IMR-90 (cell line): ENCODE results near the gene ZDHHC24. TPM values are rescaled to one million over a fixed set of nuclear protein-coding genes. Genes with fewer than 3 reads are reported as not detected.

ENCODE experiments used
- ATAC-seq: fragments of 200-7000 bp; cut with Tn5 transposase; 2 replicates; pipeline ENCODE4 v1.9.1; 2020; ENCODE audit warnings: low read depth, mild to moderate bottlenecking, moderate library complexity
- BruUV-seq: library from RNA; stranded (reverse); fragments of 400-500 nt; replicated peaks from 2 replicates; lab custom pipeline; 2021; lab: Mats Ljungman, UMichigan
- CTCF ChIA-PET: fragments of 300-600 bp; formaldehyde crosslinking; extraction: SDS; loops from one replicate; lab custom pipeline; 2021; ENCODE audit warnings: antibody characterized with exemption; lab: Yijun Ruan, JAX
- POLR2A ChIA-PET: fragments of 300-600 bp; sonication (Branson Sonifier 250); formaldehyde crosslinking; loops from one replicate; lab custom pipeline; 2022; ENCODE audit warnings: antibody characterized with exemption; ENCODE audit not compliant: unreplicated experiment; lab: Charles Lee
- DNase-seq: peaks from one replicate; pipeline ENCODE4 v3.0.0; 2013
- H2AFZ ChIP-seq: replicated peaks from 2 replicates; pipeline ENCODE3; 2013; ENCODE audit warnings: low read length, mild to moderate bottlenecking; ENCODE audit not compliant: poor library complexity
- H2AK5ac ChIP-seq: 2 replicates; pipeline ENCODE4 v1.6.1; 2013; ENCODE audit warnings: low read depth, low read length, inconsistent platforms
- H2AK9ac ChIP-seq: replicated peaks from 2 replicates; pipeline ENCODE3; 2013; ENCODE audit warnings: mild to moderate bottlenecking, low read depth, low read length, moderate library complexity; ENCODE audit not compliant: poor library complexity
- H2BK120ac ChIP-seq: 2 replicates; pipeline ENCODE4 v1.6.1; 2013; ENCODE audit warnings: low read depth, low read length, inconsistent platforms
- H2BK15ac ChIP-seq: 3 replicates; pipeline ENCODE4 v1.6.1; 2013; ENCODE audit warnings: low read depth, low read length, inconsistent platforms
- H2BK20ac ChIP-seq: 2 replicates; pipeline ENCODE4 v1.6.1; 2013; ENCODE audit warnings: low read depth, mild to moderate bottlenecking, inconsistent platforms, low read length, moderate library complexity
- H2BK5ac ChIP-seq: 2 replicates; pipeline ENCODE4 v1.6.1; 2013; ENCODE audit warnings: mild to moderate bottlenecking, low read depth, low read length, inconsistent platforms; ENCODE audit not compliant: poor library complexity, severe bottlenecking
- H3K14ac ChIP-seq: replicated peaks from 2 replicates; pipeline ENCODE4 v1.6.1; 2013; ENCODE audit warnings: low read depth, low read length, inconsistent platforms
- H3K18ac ChIP-seq: 2 replicates; pipeline ENCODE4 v1.6.1; 2013; ENCODE audit warnings: low read depth, low read length, control low read depth
- H3K23ac ChIP-seq: 2 replicates; pipeline ENCODE4 v1.6.1; 2013; ENCODE audit warnings: low read depth, low read length, inconsistent platforms
- H3K27ac ChIP-seq: 2 replicates; pipeline ENCODE4 v1.5.1; 2013; ENCODE audit warnings: mild to moderate bottlenecking, control low read depth, low read length; ENCODE audit not compliant: insufficient read depth
- H3K27me3 ChIP-seq: 2 replicates; pipeline ENCODE4 v1.6.1; 2013; ENCODE audit warnings: low read length; ENCODE audit not compliant: control insufficient read depth, insufficient read depth
- H3K36me3 ChIP-seq: 2 replicates; pipeline ENCODE4 v1.6.1; 2013; ENCODE audit warnings: low read length, mixed read lengths; ENCODE audit not compliant: control insufficient read depth, insufficient read depth
- H3K4ac ChIP-seq: 2 replicates; pipeline ENCODE4 v1.6.1; 2013; ENCODE audit warnings: low read depth, low read length, inconsistent platforms
- H3K4me1 ChIP-seq: 2 replicates; pipeline ENCODE4 v1.6.1; 2013; ENCODE audit warnings: low read length, mixed read lengths; ENCODE audit not compliant: control insufficient read depth, insufficient read depth
- H3K4me2 ChIP-seq: 2 replicates; pipeline ENCODE4 v1.6.1; 2013; ENCODE audit warnings: low read depth, mild to moderate bottlenecking, control low read depth, low read length, moderate library complexity
- H3K4me3 ChIP-seq: 2 replicates; pipeline ENCODE4 v1.5.1; 2013; ENCODE audit warnings: low read depth, mild to moderate bottlenecking, control low read depth, low read length, moderate library complexity; ENCODE audit not compliant: insufficient read depth
- H3K56ac ChIP-seq: 2 replicates; pipeline ENCODE4 v1.6.1; 2013; ENCODE audit warnings: low read length, inconsistent platforms; ENCODE audit not compliant: insufficient read depth; ENCODE audit errors: extremely low read depth
- H3K79me1 ChIP-seq, 2 experiments: 2 replicates each; pipeline ENCODE4 v1.6.1; 2013; ENCODE audit warnings: low read length in 2 of 2, inconsistent platforms in 1 of 2, low read depth in 1 of 2
- H3K9ac ChIP-seq: 2 replicates; pipeline ENCODE4 v1.6.1; 2013; ENCODE audit warnings: low read depth, low read length, control low read depth
- H3K9me1 ChIP-seq: 2 replicates; pipeline ENCODE4 v1.6.1; 2013; ENCODE audit warnings: low read length, inconsistent platforms; ENCODE audit not compliant: insufficient read depth
- H3K9me3 ChIP-seq: 2 replicates; pipeline ENCODE4 v1.6.1; 2013; ENCODE audit warnings: low read length; ENCODE audit not compliant: control insufficient read depth, insufficient read depth
- H4K20me1 ChIP-seq: 2 replicates; pipeline ENCODE4 v1.6.1; 2013; ENCODE audit warnings: low read length, inconsistent platforms; ENCODE audit not compliant: insufficient read depth
- H4K5ac ChIP-seq: 2 replicates; pipeline ENCODE4 v1.6.1; 2013; ENCODE audit warnings: mild to moderate bottlenecking, low read depth, low read length, control low read depth
- H4K8ac ChIP-seq, 2 experiments: 2 replicates each; pipeline ENCODE4 v1.6.1; 2013; ENCODE audit warnings: low read depth in 2 of 2, low read length in 2 of 2, control low read depth in 1 of 2, inconsistent platforms in 1 of 2
- H4K91ac ChIP-seq: 2 replicates; pipeline ENCODE4 v1.6.1; 2013; ENCODE audit warnings: low read depth, low read length, inconsistent platforms; ENCODE audit not compliant: insufficient read depth
- BHLHE40 ChIP-seq: fragments of 150-350 bp; IDR thresholded peaks from 2 replicates; pipeline ENCODE4 v1.6.1; 2016; ENCODE audit warnings: mild to moderate bottlenecking, low read depth, low read length
- CHD1 ChIP-seq: IDR thresholded peaks from 2 replicates; pipeline ENCODE4 v1.6.1; 2012; ENCODE audit warnings: low read depth, low read length, improper control_type of control experiment
- MAZ ChIP-seq: IDR thresholded peaks from 2 replicates; pipeline ENCODE4 v1.6.1; 2012; ENCODE audit warnings: low read depth, mild to moderate bottlenecking, low read length, improper control_type of control experiment, moderate library complexity, borderline replicate concordance
- NFE2L2 ChIP-seq: fragments of 150-350 bp; IDR thresholded peaks from 2 replicates; pipeline ENCODE4 v1.6.1; 2016; ENCODE audit warnings: low read depth, mild to moderate bottlenecking, low read length
- POLR2A ChIP-seq: IDR thresholded peaks from 2 replicates; pipeline ENCODE4 v1.6.1; 2012; ENCODE audit warnings: mild to moderate bottlenecking, low read depth, low read length
- RCOR1 ChIP-seq: IDR thresholded peaks from 2 replicates; pipeline ENCODE4 v1.6.1; 2012; ENCODE audit warnings: mild to moderate bottlenecking, low read length, improper control_type of control experiment; ENCODE audit not compliant: insufficient replicate concordance
- RFX5 ChIP-seq: IDR thresholded peaks from 2 replicates; pipeline ENCODE4 v1.8.0; 2012; ENCODE audit warnings: low read depth, mild to moderate bottlenecking, low read length, moderate library complexity
- WGBS, 2 experiments: methylation state at CpG; one replicate each; pipeline versions ENCODE4 v1.1.5 to v1.1.7; 2013; ENCODE audit warnings: missing lambda C conversion rate in 2 of 2; ENCODE audit not compliant: insufficient read length in 1 of 2; ENCODE audit errors: extremely low coverage in 2 of 2; 5-methylcytosine and 5-hydroxymethylcytosine counted together
- dilution Hi-C: fragments of 300-500 bp; cut with HindIII; formaldehyde crosslinking; loops from one replicate; pipeline ENCODE4 v1.14.3; 2018; ENCODE audit warnings: low sequenced_read_pairs; ENCODE audit not compliant: unreplicated experiment
- in situ Hi-C: fragments of 300-500 bp; cut with MboI; formaldehyde crosslinking; loops from 3 replicates; pipeline ENCODE4 v1.14.3; 2019; ENCODE audit warnings: low sequenced_read_pairs, inconsistent platforms, mixed read lengths
- intact Hi-C: fragments of 100-400 bp; cut with micrococcal nuclease; formaldehyde crosslinking; loops from 2 replicates; pipeline ENCODE4 v1.10.0; 2022
- polyA plus RNA-seq, 3 experiments: library from polyadenylated mRNA; depleted of rRNA; stranded (reverse); fragments of >200 nt; gene quantifications; 2 replicates each; pipeline ENCODE4 v1.2.3, GENCODE V29; 2012; ENCODE audit warnings: low replicate concordance in 1 of 3
- total RNA-seq: library from RNA; depleted of rRNA; stranded (reverse); fragments of >200 nt; gene quantifications from 2 replicates; pipeline ENCODE4 v1.2.3, GENCODE V29; 2012
- TF ChIP-seq, protein P1 (sequence below): fragments of 150-350 bp; IDR thresholded peaks from 2 replicates; pipeline ENCODE4 v1.6.1; 2016; ENCODE audit warnings: low read depth, mild to moderate bottlenecking, low read length, moderate library complexity, borderline replicate concordance

ZDHHC24 gene
- total and polyA plus RNA-seq, 2 of the 4 experiments (the other 2 are of a cell fraction), result 3.2 to 10.9 TPM

DNA sequence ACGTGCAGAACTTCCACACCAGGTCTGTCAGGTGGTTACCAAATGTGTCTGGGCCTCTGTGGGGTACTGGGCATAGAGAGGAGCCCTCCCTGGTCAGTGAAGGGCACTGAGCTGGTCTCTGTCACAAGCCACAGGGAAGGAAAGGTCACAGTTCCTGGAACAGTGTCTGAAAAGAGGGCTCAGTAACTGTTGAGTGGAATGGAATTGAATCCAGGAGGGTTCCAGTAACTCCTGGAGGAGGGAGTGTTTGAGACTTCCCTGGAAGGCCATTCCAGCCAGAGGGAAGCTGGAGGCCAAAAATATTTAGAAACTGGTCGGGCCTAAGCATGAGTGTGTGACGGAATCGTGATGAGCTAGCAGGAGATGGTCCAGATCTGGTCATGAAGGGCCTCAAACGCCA is 8.8 kb upstream of the ZDHHC24 start:
- ATAC-seq (no peak), DNase-seq (no peak)
- Histone ChIP-seq H3K79me1 (no peaks in the 10 kb centered on the region), H3K4ac (no peak overlapping the region), H3K36me3 (no peaks in the 10 kb centered on the region), H3K18ac (no peak overlapping the region), H3K56ac (no peak overlapping the region), H2BK120ac (no peak overlapping the region), H3K9me1 (no peaks in the 10 kb centered on the region), H2BK15ac (no peak overlapping the region), H4K5ac (no peak overlapping the region), H4K91ac (no peak overlapping the region), H3K4me3 (no peak overlapping the region), H3K9ac (no peak overlapping the region), H3K9me3 (no peaks in the 10 kb centered on the region), H2BK20ac (no peak overlapping the region), H3K14ac (no peak overlapping the region), H2AK9ac (no peak overlapping the region), H3K4me1 (peaks cover 2% of the 10 kb centered on the region; the same call in 1 of the 2 replicates), H2AFZ (no peak overlapping the region), H2AK5ac (no peak overlapping the region), H3K27ac (no peak overlapping the region), H4K8ac (no peak overlapping the region), H3K27me3 (peaks cover 38% of the 10 kb centered on the region), H4K20me1 (no peaks in the 10 kb centered on the region), H3K23ac (no peak overlapping the region), H3K4me2 (no peak overlapping the region), H2BK5ac (no peak overlapping the region)
- TF ChIP-seq MAZ (no peak), POLR2A (no peak), BHLHE40 (no peak), CHD1 (no peak), RCOR1 (no peak), NFE2L2 (no peak), RFX5 (no peak)
- TF ChIP-seq, protein P1, sequence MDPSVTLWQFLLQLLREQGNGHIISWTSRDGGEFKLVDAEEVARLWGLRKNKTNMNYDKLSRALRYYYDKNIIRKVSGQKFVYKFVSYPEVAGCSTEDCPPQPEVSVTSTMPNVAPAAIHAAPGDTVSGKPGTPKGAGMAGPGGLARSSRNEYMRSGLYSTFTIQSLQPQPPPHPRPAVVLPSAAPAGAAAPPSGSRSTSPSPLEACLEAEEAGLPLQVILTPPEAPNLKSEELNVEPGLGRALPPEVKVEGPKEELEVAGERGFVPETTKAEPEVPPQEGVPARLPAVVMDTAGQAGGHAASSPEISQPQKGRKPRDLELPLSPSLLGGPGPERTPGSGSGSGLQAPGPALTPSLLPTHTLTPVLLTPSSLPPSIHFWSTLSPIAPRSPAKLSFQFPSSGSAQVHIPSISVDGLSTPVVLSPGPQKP, result no peak
- POLR2A ChIA-PET, result interaction anchor here (0.6 kb wide), 1 partner anchor 90 kb away, joined by 6 read pairs; no protein-coding TSS in a partner anchor
- no TSS peak for BruUV-seq
- 47% methylated on average over 3 of the region's 5 CpGs; no CpG with 5 or more reads in 1 of the 2 experiments for WGBS, 2 experiments
- in situ Hi-C loops, result no loop called here
- intact Hi-C loops, result no loop called here
- dilution Hi-C loops, result no loop called here
- CTCF ChIA-PET, result no interaction called here
